ENCODE data around the gene RASAL1.

The RASAL1 gene

GRCh38 chr12:113064395-113065125 lies 71.0 kb downstream of the RASAL1 start:
- no peak for TF ChIP-seq GATA3 (IDR thresholded peaks at IDR 0.05; ENCODE audit: low read depth, low read length)
- TF ChIP-seq GATA2 (IDR thresholded peaks at IDR 0.05; ENCODE audit: low read depth, low read length): no peak

- TF ChIP-seq GATA3 (IDR thresholded peaks at IDR 0.05; ENCODE audit: low read depth, low read length) (no peak), GATA2 (IDR thresholded peaks at IDR 0.05; ENCODE audit: low read depth, low read length) (no peak)
These were observed 71.9 kb downstream of the RASAL1 start for GRCh38 chr12:113063396-113064350.

GRCh38 chr12:113062502-113063395 lies 72.8 kb downstream of the RASAL1 start:
- no peak for TF ChIP-seq GATA2 (IDR thresholded peaks at IDR 0.05; ENCODE audit: low read depth, low read length)
- no peak for TF ChIP-seq GATA3 (IDR thresholded peaks at IDR 0.05; ENCODE audit: low read depth, low read length)

GRCh38 chr12:113061061-113061694 lies 74.4 kb downstream of the RASAL1 start:
- no peak for TF ChIP-seq GATA3 (IDR thresholded peaks at IDR 0.05; ENCODE audit: low read depth, low read length)
- TF ChIP-seq GATA2 (IDR thresholded peaks at IDR 0.05; ENCODE audit: low read depth, low read length): no peak

- no peak for TF ChIP-seq GATA3 (IDR thresholded peaks at IDR 0.05; ENCODE audit: low read depth, low read length)
- TF ChIP-seq GATA2 (IDR thresholded peaks at IDR 0.05; ENCODE audit: low read depth, low read length): no peak
These were observed 75.1 kb downstream of the RASAL1 start for GRCh38 chr12:113060336-113060960.

GRCh38 chr12:113059071-113059595 lies 76.4 kb downstream of the RASAL1 start:
- TF ChIP-seq GATA2 (IDR thresholded peaks at IDR 0.05; ENCODE audit: low read depth, low read length) (0 out of 2 replicates have a peak, but pooled peaks have one; percentile 6), GATA3 (IDR thresholded peaks at IDR 0.05; ENCODE audit: low read depth, low read length) (no peak)

GRCh38 chr12:113058553-113058952 lies 77.0 kb downstream of the RASAL1 start:
- TF ChIP-seq GATA2 (IDR thresholded peaks at IDR 0.05; ENCODE audit: low read depth, low read length) (no peak), GATA3 (IDR thresholded peaks at IDR 0.05; ENCODE audit: low read depth, low read length) (no peak)

- no peak for TF ChIP-seq GATA3 (IDR thresholded peaks at IDR 0.05; ENCODE audit: low read depth, low read length)
- TF ChIP-seq GATA2 (IDR thresholded peaks at IDR 0.05; ENCODE audit: low read depth, low read length): no peak
These were observed 77.7 kb downstream of the RASAL1 start for GRCh38 chr12:113057565-113058485.

- no peak for TF ChIP-seq GATA2 (IDR thresholded peaks at IDR 0.05; ENCODE audit: low read depth, low read length)
- TF ChIP-seq GATA3 (IDR thresholded peaks at IDR 0.05; ENCODE audit: low read depth, low read length): no peak
These were observed 78.7 kb downstream of the RASAL1 start, which contains the start of gene DTX1 for GRCh38 chr12:113056631-113057488. Gene DTX1, plus strand, starts transcription at chr12:113056730. Its CDS starts 1,463 bp downstream, at chr12:113058193.

GRCh38 chr12:113056381-113056630 lies 79.3 kb downstream of the RASAL1 start:
- TF ChIP-seq GATA3 (IDR thresholded peaks at IDR 0.05; ENCODE audit: low read depth, low read length) (no peak), GATA2 (IDR thresholded peaks at IDR 0.05; ENCODE audit: low read depth, low read length) (no peak)

All from SH-SY5Y (cell line).